ENCODE data around the gene INPP4A.

GRCh38 chr2:98482362-98482761, 37.7 kb downstream of the INPP4A start:
- TF ChIP-seq PATZ1 (CRISPR knock-in tag; IDR thresholded peaks at IDR 0.05; ENCODE audit: borderline replicate concordance) (no peak), ZFP30 (CRISPR knock-in tag; IDR thresholded peaks at IDR 0.05) (no peak), CSDC2 (CRISPR knock-in tag; IDR thresholded peaks at IDR 0.05) (no peak), TCF4 (CRISPR knock-in tag; IDR thresholded peaks at IDR 0.05; ENCODE audit: borderline replicate concordance) (no peak), CREB5 (CRISPR knock-in tag; IDR thresholded peaks at IDR 0.05; ENCODE audit: low read depth) (no peak)

All from SK-N-SH treated with all-trans-retinoic acid at 6 μM for 48 hours (cell line).